ENCODE results near the gene VAMP5. TPM values are rescaled to one million over a fixed set of nuclear protein-coding genes. Genes with fewer than 3 reads are reported as not detected.

Gene VAMP5
- total RNA-seq, 1 experiment from 2014 or later: 0.59 TPM

- H3K79me1 ChIP-seq (ENCODE audit: insufficient read depth, low read depth, low read length, poor library complexity, severe bottlenecking): no peaks in the 10 kb centered on the region
- H3K9me3 Mint-ChIP-seq: peaks cover 0 to 3% of the 10 kb centered on the region in 2 experiments; a peak in 1 of 5 replicates
Observed at GRCh38 chr2:85538507-85539360, 45.5 kb upstream of the VAMP5 start, which contains the start of gene MAT2A. MAT2A (plus strand) TSS chr2:85539168; CDS start chr2:85539288, 120 bp downstream.

More at GRCh38 chr2:85538507-85539360, 45.5 kb upstream of the VAMP5 start, which contains the start of gene MAT2A:
- peak within 1 kb of the TSS; percentile 48 for H4K5ac ChIP-seq (ENCODE audit: insufficient read length, low read depth, low read length)
- peak within 1 kb of the TSS; percentile 96 for H2BK120ac ChIP-seq (ENCODE audit: low read depth, low read length, poor library complexity, severe bottlenecking)
- H3K56ac ChIP-seq (ENCODE audit: insufficient read length, low read depth, low read length): peak within 1 kb of the TSS; percentile 77
- Mint-ChIP-seq H3K27ac (peak within 1 kb of the TSS; percentile 99 to 100 (median 100)), H3K4me1 (peaks cover 43 to 51% of the 10 kb centered on the region in 2 experiments), H3K4me3 (peak within 1 kb of the TSS; percentile 95 to 98), H3K36me3 (ENCODE audit: insufficient read depth in 1 of 3, low read depth in 3 of 3) (peaks cover 40 to 49% (median 45%) of the 10 kb centered on the region in 3 experiments), H3K27me3 (ENCODE audit: low read depth) (peaks cover 5% of the 10 kb centered on the region; the same call in 1 of the 2 replicates)
- no peak within 1 kb of the TSS for H2BK15ac ChIP-seq (ENCODE audit: low read depth, low read length)
- no peaks in the 10 kb centered on the region for H3K27me3 ChIP-seq (ENCODE audit: insufficient read depth, low read length)
- H2AK5ac ChIP-seq (ENCODE audit: insufficient read length, low read length): no peak within 1 kb of the TSS
- peaks cover 17% of the 10 kb centered on the region for H3K23me2 ChIP-seq (ENCODE audit: insufficient read length, low read depth, low read length, poor library complexity, severe bottlenecking)
- TF ChIP-seq CTCF (conservative IDR thresholded peaks at IDR 0.05): peak; percentile 79
- no peak within 1 kb of the TSS for H2AFZ ChIP-seq (ENCODE audit: low read length)
- peak within 1 kb of the TSS; percentile 97 for H3K9ac ChIP-seq (ENCODE audit: extremely low read depth, insufficient read length, low read length)
- H3K4me2 ChIP-seq (ENCODE audit: insufficient read depth, insufficient read length, low read length): peak within 1 kb of the TSS; percentile 86
- peak within 1 kb of the TSS; percentile 100 for H3K14ac ChIP-seq (ENCODE audit: insufficient read depth, low read length)
- H3K23ac ChIP-seq (ENCODE audit: insufficient read length, low read depth, low read length): no peak within 1 kb of the TSS
- peaks cover 25% of the 10 kb centered on the region for H3K79me2 ChIP-seq (ENCODE audit: insufficient read depth, low read length)
- 0 out of 2 replicates have a peak, but pooled peaks cover 2% of the 10 kb centered on the region for H3K4me1 ChIP-seq (ENCODE audit: insufficient read depth, low read length)
- no peaks in the 10 kb centered on the region for H4K20me1 ChIP-seq (ENCODE audit: control insufficient read depth, insufficient read depth, insufficient read length)
- H3K4ac ChIP-seq (ENCODE audit: low read depth, low read length): peak within 1 kb of the TSS; percentile 73; the same call in 1 of the 2 replicates
- H2BK12ac ChIP-seq (ENCODE audit: insufficient read length, low read depth, low read length): peak within 1 kb of the TSS; percentile 69
- no peaks in the 10 kb centered on the region for H3K9me3 ChIP-seq (ENCODE audit: control insufficient read depth, low read depth, low read length)
- no CpG with 5 or more reads among the region's 92 CpGs for WGBS (ENCODE audit: extremely low coverage, insufficient read length, low lambda C conversion rate)
- peak within 1 kb of the TSS; percentile 88 for H3K27ac ChIP-seq (ENCODE audit: insufficient read length, low read depth, low read length)
- H2BK20ac ChIP-seq (ENCODE audit: low read depth, low read length, poor library complexity, severe bottlenecking): no peak within 1 kb of the TSS
- H2BK5ac ChIP-seq (ENCODE audit: insufficient read length, low read length): peak within 1 kb of the TSS; percentile 75
- H3T11ph ChIP-seq (ENCODE audit: low read length): peak within 1 kb of the TSS; percentile 77
- H4K91ac ChIP-seq (ENCODE audit: insufficient read length, low read depth, low read length): peak within 1 kb of the TSS; percentile 22
- peak within 1 kb of the TSS; percentile 99 for H3K18ac ChIP-seq (ENCODE audit: insufficient read length, low read depth, low read length)
- DNase-seq: peak; percentile 96
- H4K8ac ChIP-seq (replicated peaks; ENCODE audit: insufficient read length, low read depth, low read length): no peak within 1 kb of the TSS

All from H9 (cell line).